Spleen (tissue), 11 donors: ENCODE measurements around the gene CBX3. TPM values are rescaled to one million over a fixed set of nuclear protein-coding genes. Genes with fewer than 3 reads are reported as not detected.

Experiments
- DNase-seq: peaks from one replicate; pipeline ENCODE4 v3.0.0-alpha.2; 2020
- H3K27ac ChIP-seq, 8 donors: fragments of 200-600 bp; sonication (generic) in 7 of 8; 1 replicate in 4 of 8; 2 replicates in 4 of 8; pipeline versions ENCODE4 v1.5.0 to v1.8.0; 2016 to 2021; ENCODE audit warnings: inconsistent platforms in 4 of 8, mild to moderate bottlenecking in 4 of 8, moderate library complexity in 1 of 8
- H3K27me3 ChIP-seq, 7 donors: fragments of 200-600 bp; sonication (generic) in 6 of 7; replicated peaks in 1 of 7; 1 replicate in 4 of 7; 2 replicates in 3 of 7; pipeline versions ENCODE4 v1.5.0 to v1.8.0; 2016 to 2021; ENCODE audit warnings: inconsistent platforms in 3 of 7, mild to moderate bottlenecking in 1 of 7
- H3K36me3 ChIP-seq, 6 donors: fragments of 200-600 bp; sonication (generic) in 5 of 6; 1 replicate in 4 of 6; 2 replicates in 2 of 6; pipeline versions ENCODE4 v1.5.0 to v1.8.0; 2016 to 2021; ENCODE audit warnings: inconsistent platforms in 2 of 6
- H3K4me1 ChIP-seq, 6 donors: fragments of 200-600 bp; sonication (generic) in 5 of 6; 1 replicate in 3 of 6; 2 replicates in 3 of 6; pipeline versions ENCODE4 v1.5.0 to v1.8.0; 2016 to 2021; ENCODE audit warnings: inconsistent platforms in 3 of 6
- H3K4me3 ChIP-seq, 8 donors: fragments of 200-600 bp; sonication (generic) in 7 of 8; 1 replicate in 4 of 8; 2 replicates in 4 of 8; pipeline versions ENCODE4 v1.5.0 to v1.8.0; 2016 to 2021; ENCODE audit warnings: inconsistent platforms in 4 of 8, mild to moderate bottlenecking in 4 of 8, moderate library complexity in 2 of 8
- H3K9me3 ChIP-seq, 8 donors: fragments of 200-600 bp; sonication (generic) in 7 of 8; 1 replicate in 4 of 8; 2 replicates in 4 of 8; pipeline versions ENCODE4 v1.5.0 to v1.8.0; 2016 to 2021; ENCODE audit warnings: inconsistent platforms in 4 of 8
- POLR2A ChIP-seq, 3 donors: fragments of 450-650 bp; IDR thresholded peaks; one replicate each; pipeline ENCODE4 v1.5.1; 2017; ENCODE audit warnings: antibody characterized with exemption in 3 of 3, mild to moderate bottlenecking in 1 of 3
- POLR2AphosphoS5 ChIP-seq, 3 donors: sonication (generic); formaldehyde crosslinking; IDR thresholded peaks; one replicate each; pipeline ENCODE4 v1.5.1; 2017; ENCODE audit warnings: antibody characterized with exemption in 3 of 3
- WGBS, 5 donors: extraction: QIAGEN DNeasy Blood & Tissue Kit in 3 of 5; methylation state at CpG; one replicate each; pipeline versions ENCODE4 v1.1.5 to v1.1.7; 2013 to 2018; 5-methylcytosine and 5-hydroxymethylcytosine counted together
- intact Hi-C: fragments of 100-400 bp; cut with DNase I; formaldehyde crosslinking; loops from one replicate; pipeline ENCODE4 v1.15.0; 2023; ENCODE audit warnings: low total_unique reads
- polyA plus RNA-seq, 3 donors: library from polyadenylated mRNA; stranded (reverse); fragments of 200-250 nt; gene quantifications; one replicate each; pipeline ENCODE4 v1.2.1, GENCODE V29; 2013
- total RNA-seq, 7 donors: library from RNA; depleted of rRNA in 3 of 7; stranded (reverse); fragments of >200 nt in 3 of 7; fragmentation: NEBNext Ultra II Directional in 4 of 7; extraction: Animal tissue kit (Norgen Biotek cat#: 25700) in 4 of 7; gene quantifications; one replicate each; pipeline versions ENCODE4 v1.1.0 to v1.2.1, GENCODE V29; 2016 to 2021
- TF ChIP-seq, protein P1 (sequence below), 11 experiments: fragments of 200-600 bp in 7 of 11; fragments of 450-650 bp in 4 of 11; sonication (generic) in 4 of 11; IDR thresholded peaks in 8 of 11; conservative IDR thresholded peaks in 3 of 11; 1 replicate in 7 of 11; 2 replicates in 4 of 11; pipeline versions ENCODE4 v1.4.0 to v1.8.0; 2016 to 2021; ENCODE audit warnings: antibody characterized with exemption in 11 of 11, inconsistent platforms in 4 of 11, mild to moderate bottlenecking in 1 of 11
- donor health status: healthy with polysubstance abuse.
- donor health status: DM: no; HTN: no; CAD: no; lungs with moderate emphysema.
- donor health status: DM: no; HTN: no; CAD: no.
- donor health status: Bipolar disorder and iron deficiency.
- donor health status: healthy.
- donor health status: DM: no; HTN: no; CAD: no.
- donor health status: DM: yes; HTN: yes; CAD: no.

Gene CBX3
- total and polyA plus RNA-seq, 10 donors, result 87.3 to 146 (median 109) TPM

DNA sequence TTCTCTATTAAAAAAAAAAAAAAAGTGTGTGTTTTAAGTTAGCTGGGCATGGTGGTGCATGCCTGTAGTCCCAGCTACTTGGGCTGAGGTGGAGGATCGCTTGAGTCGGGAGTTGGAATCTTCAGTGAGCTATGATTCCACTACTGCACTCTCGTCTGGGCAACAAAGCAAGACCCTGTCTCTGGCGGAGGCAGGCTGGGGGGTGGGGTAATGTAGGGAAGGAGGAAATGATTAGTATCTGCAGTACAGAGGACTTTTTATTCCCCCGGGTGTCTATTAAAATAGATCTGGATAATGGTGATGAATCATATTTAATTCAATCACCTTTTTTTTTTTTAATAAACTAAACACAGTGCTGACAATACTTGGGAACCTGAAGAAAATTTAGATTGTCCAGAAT lies 6.5 kb downstream of the CBX3 start:
- DNase-seq, result no peak
- 70 to 81% (median 76%) methylated on average over 5 of the region's 5 CpGs for WGBS, 5 donors
- intact Hi-C loops, result loop anchor here (10.0 kb wide), 1 partner anchor 313 kb away; no protein-coding TSS in a partner anchor
- H3K36me3 ChIP-seq, result peaks cover 6 to 83% (median 60%) of the 10 kb centered on the region in 6 donors
- H3K27ac ChIP-seq, result no peak overlapping the region
- H3K4me3 ChIP-seq, result no peak overlapping the region
- no peaks in the 10 kb centered on the region for H3K27me3 ChIP-seq
- no peaks in the 10 kb centered on the region for H3K9me3 ChIP-seq
- H3K4me1 ChIP-seq, result peaks cover 22 to 71% (median 35%) of the 10 kb centered on the region in 6 donors
- TF ChIP-seq POLR2AphosphoS5 (IDR thresholded peaks at IDR 0.05) (no peak), POLR2A (IDR thresholded peaks at IDR 0.05) (no peak)
- TF ChIP-seq, protein P1, sequence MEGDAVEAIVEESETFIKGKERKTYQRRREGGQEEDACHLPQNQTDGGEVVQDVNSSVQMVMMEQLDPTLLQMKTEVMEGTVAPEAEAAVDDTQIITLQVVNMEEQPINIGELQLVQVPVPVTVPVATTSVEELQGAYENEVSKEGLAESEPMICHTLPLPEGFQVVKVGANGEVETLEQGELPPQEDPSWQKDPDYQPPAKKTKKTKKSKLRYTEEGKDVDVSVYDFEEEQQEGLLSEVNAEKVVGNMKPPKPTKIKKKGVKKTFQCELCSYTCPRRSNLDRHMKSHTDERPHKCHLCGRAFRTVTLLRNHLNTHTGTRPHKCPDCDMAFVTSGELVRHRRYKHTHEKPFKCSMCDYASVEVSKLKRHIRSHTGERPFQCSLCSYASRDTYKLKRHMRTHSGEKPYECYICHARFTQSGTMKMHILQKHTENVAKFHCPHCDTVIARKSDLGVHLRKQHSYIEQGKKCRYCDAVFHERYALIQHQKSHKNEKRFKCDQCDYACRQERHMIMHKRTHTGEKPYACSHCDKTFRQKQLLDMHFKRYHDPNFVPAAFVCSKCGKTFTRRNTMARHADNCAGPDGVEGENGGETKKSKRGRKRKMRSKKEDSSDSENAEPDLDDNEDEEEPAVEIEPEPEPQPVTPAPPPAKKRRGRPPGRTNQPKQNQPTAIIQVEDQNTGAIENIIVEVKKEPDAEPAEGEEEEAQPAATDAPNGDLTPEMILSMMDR (IDR thresholded peaks at IDR 0.05 in 8 of 11, conservative IDR thresholded peaks at IDR 0.05 in 3 of 11), result no peak

DNA sequence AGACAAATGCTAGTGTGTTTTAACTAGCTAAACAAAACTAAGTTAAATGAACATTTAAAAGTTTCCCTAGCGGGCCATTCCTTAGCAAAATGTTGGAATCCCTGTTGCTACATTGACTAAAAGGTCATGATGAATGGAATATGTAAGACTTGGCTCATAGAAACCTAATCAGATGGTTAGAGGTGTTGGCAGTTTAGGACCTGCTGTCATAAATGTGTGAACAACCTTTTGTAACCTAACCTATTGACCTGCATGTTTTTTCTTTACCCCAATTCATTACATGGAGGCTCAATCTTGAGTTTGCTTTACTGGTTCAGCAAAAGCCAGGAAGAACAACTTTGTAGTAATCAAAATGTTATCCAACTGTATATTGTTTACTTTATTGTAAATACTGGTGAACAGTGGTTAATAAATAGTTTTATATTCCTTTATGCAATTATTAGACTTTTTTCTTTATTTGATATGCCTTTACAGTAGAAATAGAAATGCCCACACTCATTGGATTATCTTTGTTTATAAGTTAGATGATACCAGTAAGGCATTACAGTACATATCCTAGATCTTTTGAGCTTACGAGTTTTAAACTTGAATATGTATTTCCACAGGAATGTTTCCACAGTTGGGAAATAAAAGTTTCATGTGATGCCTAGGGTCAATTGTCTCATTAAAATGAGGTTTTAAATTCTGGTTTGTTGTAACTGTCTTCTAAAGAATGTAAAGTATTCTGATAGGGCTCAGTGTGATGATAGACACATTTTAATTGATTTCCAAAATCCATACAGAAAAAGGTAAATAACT lies 11.6 kb downstream of the CBX3 start:
- peaks cover 0 to 48% (median 5%) of the 10 kb centered on the region in 6 donors for H3K4me1 ChIP-seq
- no peak overlapping the region for H3K27ac ChIP-seq
- intact Hi-C loops, result no loop called here
- H3K4me3 ChIP-seq, result no peak overlapping the region
- peaks cover 6 to 57% (median 45%) of the 10 kb centered on the region in 6 donors for H3K36me3 ChIP-seq
- TF ChIP-seq, protein P1 (IDR thresholded peaks at IDR 0.05 in 8 of 11, conservative IDR thresholded peaks at IDR 0.05 in 3 of 11), result no peak
- no peak for TF ChIP-seq POLR2AphosphoS5 (IDR thresholded peaks at IDR 0.05)
- no peak for TF ChIP-seq POLR2A (IDR thresholded peaks at IDR 0.05)
- no peaks in the 10 kb centered on the region for H3K27me3 ChIP-seq
- H3K9me3 ChIP-seq, result no peaks in the 10 kb centered on the region
- DNase-seq, result no peak
- WGBS, 5 donors, result 90 to 93% (median 92%) methylated on average over 2 of the region's 2 CpGs

DNA sequence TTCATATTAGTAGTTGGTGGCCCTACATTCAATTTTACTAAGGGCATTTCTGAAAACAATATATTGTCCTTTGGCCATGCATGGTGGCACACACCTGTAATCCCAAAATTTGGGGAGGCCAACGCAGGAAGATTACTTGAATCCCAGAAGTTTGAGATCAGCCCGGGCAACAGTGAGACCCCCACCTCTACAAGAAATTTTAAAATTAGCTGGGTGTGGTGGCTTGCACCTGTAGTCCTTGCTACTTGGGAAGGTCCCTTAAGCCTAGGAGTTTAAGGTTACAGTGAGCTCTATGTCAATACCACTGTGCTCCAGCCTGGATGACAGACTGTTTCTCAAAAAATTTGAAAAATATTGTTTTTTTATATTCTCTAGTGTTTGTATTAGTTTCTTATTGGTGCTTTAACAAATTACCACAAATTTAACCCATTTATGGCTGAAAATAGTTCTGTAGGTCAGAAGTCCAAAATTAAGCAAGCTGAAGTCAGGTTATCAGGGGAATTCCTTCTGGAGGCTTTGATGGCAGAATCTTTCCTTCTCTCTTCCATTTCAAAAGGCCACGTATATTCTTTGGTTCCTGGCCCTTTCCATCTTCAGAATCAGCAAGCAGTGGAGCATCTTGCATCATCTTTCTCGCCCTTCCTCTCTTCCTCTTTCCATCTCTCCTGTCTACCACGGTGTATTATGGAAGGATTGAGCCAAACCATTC lies 12.4 kb downstream of the CBX3 start:
- intact Hi-C loops, result no loop called here
- DNase-seq, result no peak
- TF ChIP-seq, protein P1 (IDR thresholded peaks at IDR 0.05 in 8 of 11, conservative IDR thresholded peaks at IDR 0.05 in 3 of 11), result no peak
- TF ChIP-seq POLR2A (IDR thresholded peaks at IDR 0.05), result no peak
- no peak for TF ChIP-seq POLR2AphosphoS5 (IDR thresholded peaks at IDR 0.05)
- peaks cover 6 to 48% (median 36%) of the 10 kb centered on the region in 6 donors for H3K36me3 ChIP-seq
- 64 to 86% (median 71%) methylated on average over 5 of the region's 5 CpGs for WGBS, 5 donors
- H3K27me3 ChIP-seq, result no peaks in the 10 kb centered on the region
- H3K4me3 ChIP-seq, result no peak overlapping the region
- H3K4me1 ChIP-seq, result peaks cover 0 to 48% (median 5%) of the 10 kb centered on the region in 6 donors
- H3K27ac ChIP-seq, result no peak overlapping the region
- H3K9me3 ChIP-seq, result no peaks in the 10 kb centered on the region

DNA sequence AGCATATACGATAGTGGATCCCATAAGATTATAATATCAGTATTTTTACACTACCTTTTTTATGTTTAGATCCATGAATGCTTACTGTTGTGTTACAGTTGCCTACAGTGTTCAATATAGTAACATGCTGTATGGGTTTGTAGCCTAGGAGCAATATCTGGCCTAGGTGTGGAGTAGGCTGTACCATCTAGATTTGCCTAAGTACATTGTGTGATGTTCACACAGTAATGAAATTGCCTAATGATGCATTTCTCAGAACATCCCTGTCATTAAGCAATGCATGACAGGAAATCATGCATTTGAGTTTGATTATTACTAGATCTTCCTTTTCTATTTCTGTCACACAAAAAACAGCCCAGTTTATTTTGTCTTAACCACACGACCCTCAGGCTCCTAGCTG lies 14.5 kb downstream of the CBX3 start:
- H3K27me3 ChIP-seq, result no peaks in the 10 kb centered on the region
- no peaks in the 10 kb centered on the region for H3K9me3 ChIP-seq
- H3K36me3 ChIP-seq, result peaks cover 0 to 28% (median 16%) of the 10 kb centered on the region in 6 donors
- H3K27ac ChIP-seq, result peak overlapping the region in 2 of 8 donors; percentile 0 to 28
- no peak overlapping the region for H3K4me3 ChIP-seq
- WGBS, 5 donors, result 50 to 79% (median 55%) methylated on average over 2 of the region's 2 CpGs
- TF ChIP-seq POLR2AphosphoS5 (IDR thresholded peaks at IDR 0.05), result no peak
- TF ChIP-seq, protein P1 (IDR thresholded peaks at IDR 0.05 in 8 of 11, conservative IDR thresholded peaks at IDR 0.05 in 3 of 11), result no peak
- no peak for TF ChIP-seq POLR2A (IDR thresholded peaks at IDR 0.05)
- intact Hi-C loops, result no loop called here
- peaks cover 0 to 35% (median 5%) of the 10 kb centered on the region in 6 donors for H3K4me1 ChIP-seq
- no peak for DNase-seq
